Activated CD4-positive, CD25-positive, alpha-beta regulatory T cell treated with anti-CD3 and anti-CD28 coated beads, Interleukin-2, amount 50 U/mL, for 72 hours (primary cell): ENCODE data around the gene TP53I11.
A peak's percentile ranks its signal among the peaks of the same experiment; 100 is the strongest.

ENCODE experiments used
- DNase-seq: peaks from one replicate; pipeline ENCODE4 v3.0.0; 2021

TP53I11 gene

GRCh38 chr11:44911029-44911814 lies 39.5 kb downstream of the TP53I11 start:
- DNase-seq: peak; percentile 85

GRCh38 chr11:44910591-44910990 lies 40.1 kb downstream of the TP53I11 start:
- no peak for DNase-seq

GRCh38 chr11:44909557-44909956 lies 41.1 kb downstream of the TP53I11 start:
- no peak for DNase-seq

- no peak for DNase-seq
Observed at GRCh38 chr11:44906649-44907048, 44.0 kb downstream of the TP53I11 start.

- DNase-seq: no peak
Observed at GRCh38 chr11:44905131-44905866, 45.4 kb downstream of the TP53I11 start.

GRCh38 chr11:44904261-44905020 lies 46.2 kb downstream of the TP53I11 start:
- no peak for DNase-seq

GRCh38 chr11:44903518-44903917 lies 47.2 kb downstream of the TP53I11 start:
- DNase-seq: no peak

- DNase-seq: no peak
Observed at GRCh38 chr11:44903035-44903434, 47.6 kb downstream of the TP53I11 start.

- no peak for DNase-seq
Observed at GRCh38 chr11:44901786-44902185, 48.9 kb downstream of the TP53I11 start.

GRCh38 chr11:44901120-44901633 lies 49.5 kb downstream of the TP53I11 start:
- DNase-seq: no peak

GRCh38 chr11:44899959-44900358 lies 50.7 kb downstream of the TP53I11 start:
- peak; percentile 56 for DNase-seq

- DNase-seq: peak; percentile 59
Observed at GRCh38 chr11:44893846-44894617, 56.7 kb downstream of the TP53I11 start.

GRCh38 chr11:44893308-44893822 lies 57.3 kb downstream of the TP53I11 start:
- no peak for DNase-seq

- DNase-seq: no peak
Observed at GRCh38 chr11:44892843-44893242, 57.8 kb downstream of the TP53I11 start.

- DNase-seq: no peak
Observed at GRCh38 chr11:44889266-44889665, 61.4 kb downstream of the TP53I11 start.

GRCh38 chr11:44887636-44888035 lies 63.0 kb downstream of the TP53I11 start:
- no peak for DNase-seq

GRCh38 chr11:44886790-44887140 lies 63.9 kb downstream of the TP53I11 start:
- no peak for DNase-seq

GRCh38 chr11:44885919-44886789 lies 64.5 kb downstream of the TP53I11 start:
- no peak for DNase-seq

GRCh38 chr11:44885065-44885810 lies 65.4 kb downstream of the TP53I11 start:
- no peak for DNase-seq

GRCh38 chr11:44884056-44884455 lies 66.6 kb downstream of the TP53I11 start:
- DNase-seq: no peak

- no peak for DNase-seq
Observed at GRCh38 chr11:44883277-44883676, 67.4 kb downstream of the TP53I11 start.
